ENCODE results near the gene RAB38. TPM values are rescaled to one million over a fixed set of nuclear protein-coding genes. Genes with fewer than 3 reads are reported as not detected.

Gene RAB38
- total and polyA plus RNA-seq, 2 donors (not counting 1 experiment from before 2014, with no cell fraction given): 1.9 to 10.1 TPM

GRCh38 chr11:88152381-88152780, 22.9 kb downstream of the RAB38 start:
- Histone ChIP-seq H3K27ac (ENCODE audit: insufficient read depth, low read length) (no peak overlapping the region), H3K4me3 (replicated peaks in 1 of 4; ENCODE audit: control extremely low read depth in 1 of 4, insufficient read depth in 1 of 4, low read depth in 3 of 4, low read length in 4 of 4) (no peak overlapping the region), H4K20me1 (ENCODE audit: control insufficient read depth, extremely low read depth, insufficient read depth, low read length) (no peaks in the 10 kb centered on the region), H2AFZ (ENCODE audit: low read length) (no peak overlapping the region), H3K4me1 (ENCODE audit: control insufficient read depth, extremely low read depth, insufficient read depth, low read length) (no peaks in the 10 kb centered on the region), H3K79me2 (ENCODE audit: control insufficient read depth, insufficient read depth, low read length) (no peaks in the 10 kb centered on the region), H3K9me3 (ENCODE audit: control insufficient read depth, insufficient read depth, low read depth, low read length) (no peaks in the 10 kb centered on the region), H3K36me3 (ENCODE audit: control insufficient read depth, insufficient read depth, low read length) (no peaks in the 10 kb centered on the region), H3K9ac (ENCODE audit: insufficient read depth, low read length) (no peak overlapping the region), H3K27me3 (ENCODE audit: control insufficient read depth, insufficient read depth, low read length) (no peaks in the 10 kb centered on the region), H3K4me2 (ENCODE audit: extremely low read depth, insufficient read depth, low read length) (no peak overlapping the region)
- TF ChIP-seq CTCF (conservative IDR thresholded peaks at IDR 0.05 in 1 of 2, IDR thresholded peaks at IDR 0.05 in 1 of 2; ENCODE audit: low read depth in 1 of 2, low read length in 2 of 2) (no peak), EZH2 (IDR thresholded peaks at IDR 0.05; ENCODE audit: low read length, missing control alignments) (no peak)
- DNase-seq (ENCODE audit: low read depth in 2 of 2): peak in 1 of 2 donors; percentile 45

GRCh38 chr11:88151709-88152265, 23.5 kb downstream of the RAB38 start:
- Histone ChIP-seq H4K20me1 (ENCODE audit: control insufficient read depth, extremely low read depth, insufficient read depth, low read length) (no peaks in the 10 kb centered on the region), H3K36me3 (ENCODE audit: control insufficient read depth, insufficient read depth, low read length) (no peaks in the 10 kb centered on the region), H3K9ac (ENCODE audit: insufficient read depth, low read length) (no peak overlapping the region), H3K27ac (ENCODE audit: insufficient read depth, low read length) (no peak overlapping the region), H3K4me2 (ENCODE audit: extremely low read depth, insufficient read depth, low read length) (no peak overlapping the region), H3K9me3 (ENCODE audit: control insufficient read depth, insufficient read depth, low read depth, low read length) (no peaks in the 10 kb centered on the region), H3K4me3 (replicated peaks in 1 of 4; ENCODE audit: control extremely low read depth in 1 of 4, insufficient read depth in 1 of 4, low read depth in 3 of 4, low read length in 4 of 4) (no peak overlapping the region), H3K4me1 (ENCODE audit: control insufficient read depth, extremely low read depth, insufficient read depth, low read length) (no peaks in the 10 kb centered on the region), H2AFZ (ENCODE audit: low read length) (no peak overlapping the region), H3K79me2 (ENCODE audit: control insufficient read depth, insufficient read depth, low read length) (no peaks in the 10 kb centered on the region), H3K27me3 (ENCODE audit: control insufficient read depth, insufficient read depth, low read length) (no peaks in the 10 kb centered on the region)
- DNase-seq (ENCODE audit: low read depth in 2 of 2): peak in 1 of 2 donors; percentile 25
- no peak for TF ChIP-seq EZH2 (IDR thresholded peaks at IDR 0.05; ENCODE audit: low read length, missing control alignments)

GRCh38 chr11:88146106-88146505, 29.1 kb downstream of the RAB38 start:
- Histone ChIP-seq H2AFZ (ENCODE audit: low read length) (no peak overlapping the region), H3K4me2 (ENCODE audit: extremely low read depth, insufficient read depth, low read length) (no peak overlapping the region), H3K4me1 (ENCODE audit: control insufficient read depth, extremely low read depth, insufficient read depth, low read length) (no peaks in the 10 kb centered on the region), H3K27me3 (ENCODE audit: control insufficient read depth, insufficient read depth, low read length) (no peaks in the 10 kb centered on the region), H4K20me1 (ENCODE audit: control insufficient read depth, extremely low read depth, insufficient read depth, low read length) (no peaks in the 10 kb centered on the region), H3K27ac (ENCODE audit: insufficient read depth, low read length) (no peak overlapping the region), H3K79me2 (ENCODE audit: control insufficient read depth, insufficient read depth, low read length) (no peaks in the 10 kb centered on the region), H3K9me3 (ENCODE audit: control insufficient read depth, insufficient read depth, low read depth, low read length) (no peaks in the 10 kb centered on the region), H3K36me3 (ENCODE audit: control insufficient read depth, insufficient read depth, low read length) (no peaks in the 10 kb centered on the region), H3K9ac (ENCODE audit: insufficient read depth, low read length) (no peak overlapping the region), H3K4me3 (replicated peaks in 1 of 4; ENCODE audit: control extremely low read depth in 1 of 4, insufficient read depth in 1 of 4, low read depth in 3 of 4, low read length in 4 of 4) (no peak overlapping the region)
- no peak for TF ChIP-seq CTCF (conservative IDR thresholded peaks at IDR 0.05 in 1 of 2, IDR thresholded peaks at IDR 0.05 in 1 of 2; ENCODE audit: low read depth in 1 of 2, low read length in 2 of 2)
- TF ChIP-seq EZH2 (IDR thresholded peaks at IDR 0.05; ENCODE audit: low read length, missing control alignments): no peak
- no peak for DNase-seq (ENCODE audit: low read depth in 2 of 2)

All from fibroblast of lung (primary cell).